HG03558 (cell line): ENCODE data around the gene DCTPP1.
"Not testable (repeated sequence)": the region's sequence is repeated elsewhere in the genome, so short reads cannot be mapped to it uniquely, and the experiment has no call there.

Experiments
- ATAC-seq: cut with Tn5 transposase; IDR thresholded peaks from one replicate; pipeline ENCODE4 v1.9.1; 2021; ENCODE audit warnings: moderate number of reproducible peaks; ENCODE audit not compliant: unreplicated experiment; ENCODE audit errors: extremely low read depth

The DCTPP1 gene

GRCh38 chr16:30416047-30416603, 13.7 kb downstream of the DCTPP1 start:
- ATAC-seq: no peak

GRCh38 chr16:30414159-30414558, 15.7 kb downstream of the DCTPP1 start:
- no peak for ATAC-seq

- no peak for ATAC-seq
Measured at GRCh38 chr16:30413112-30413806, 16.6 kb downstream of the DCTPP1 start.

- no peak for ATAC-seq
Measured at GRCh38 chr16:30409125-30410060, 20.4 kb downstream of the DCTPP1 start.

- ATAC-seq: no peak
Measured at GRCh38 chr16:30407804-30408534, 21.9 kb downstream of the DCTPP1 start.

GRCh38 chr16:30407102-30407803, 22.6 kb downstream of the DCTPP1 start, which contains the start of gene ZNF771:
TSS of gene ZNF771 (plus strand) at chr16:30407606. CDS start at chr16:30408054, 448 bp downstream.
- no peak for ATAC-seq

- ATAC-seq: no peak
Measured at GRCh38 chr16:30406795-30407101, 23.1 kb downstream of the DCTPP1 start.

- ATAC-seq: no peak
Measured at GRCh38 chr16:30401768-30402425, 27.9 kb downstream of the DCTPP1 start.

- no peak for ATAC-seq
Measured at GRCh38 chr16:30399435-30400186, 30.2 kb downstream of the DCTPP1 start.

- no peak for ATAC-seq
Measured at GRCh38 chr16:30398661-30399434, 31.0 kb downstream of the DCTPP1 start.

- no peak for ATAC-seq
Measured at GRCh38 chr16:30397776-30398660, 31.8 kb downstream of the DCTPP1 start.

GRCh38 chr16:30397056-30397455, 32.8 kb downstream of the DCTPP1 start:
- no peak for ATAC-seq

GRCh38 chr16:30396627-30397026, 33.2 kb downstream of the DCTPP1 start:
- ATAC-seq: not testable (repeated sequence)

GRCh38 chr16:30395992-30396585, 33.7 kb downstream of the DCTPP1 start:
- ATAC-seq: no peak

- no peak for ATAC-seq
Measured at GRCh38 chr16:30395155-30395991, 34.5 kb downstream of the DCTPP1 start, which contains the start of gene ZNF48. TSS of gene ZNF48 (plus strand) at chr16:30395420. CDS start at chr16:30395795, 375 bp downstream.
